Activated CD4-positive, alpha-beta T cell treated with anti-CD3 and anti-CD28 coated beads, Interleukin-2, amount 50 U/mL, for 16 hours (primary cell): ENCODE results near the gene SDS.
A peak's percentile ranks its signal among the peaks of the same experiment; 100 is the strongest.

Experiments
- DNase-seq: peaks from one replicate; pipeline ENCODE4 v3.0.0-alpha.2; 2020

Gene SDS

GRCh38 chr12:113424915-113425823 is 21.5 kb upstream of the SDS start:
- peak; percentile 45 for DNase-seq

- no peak for DNase-seq
Observed at GRCh38 chr12:113424456-113424855, 20.8 kb upstream of the SDS start.

DNA sequence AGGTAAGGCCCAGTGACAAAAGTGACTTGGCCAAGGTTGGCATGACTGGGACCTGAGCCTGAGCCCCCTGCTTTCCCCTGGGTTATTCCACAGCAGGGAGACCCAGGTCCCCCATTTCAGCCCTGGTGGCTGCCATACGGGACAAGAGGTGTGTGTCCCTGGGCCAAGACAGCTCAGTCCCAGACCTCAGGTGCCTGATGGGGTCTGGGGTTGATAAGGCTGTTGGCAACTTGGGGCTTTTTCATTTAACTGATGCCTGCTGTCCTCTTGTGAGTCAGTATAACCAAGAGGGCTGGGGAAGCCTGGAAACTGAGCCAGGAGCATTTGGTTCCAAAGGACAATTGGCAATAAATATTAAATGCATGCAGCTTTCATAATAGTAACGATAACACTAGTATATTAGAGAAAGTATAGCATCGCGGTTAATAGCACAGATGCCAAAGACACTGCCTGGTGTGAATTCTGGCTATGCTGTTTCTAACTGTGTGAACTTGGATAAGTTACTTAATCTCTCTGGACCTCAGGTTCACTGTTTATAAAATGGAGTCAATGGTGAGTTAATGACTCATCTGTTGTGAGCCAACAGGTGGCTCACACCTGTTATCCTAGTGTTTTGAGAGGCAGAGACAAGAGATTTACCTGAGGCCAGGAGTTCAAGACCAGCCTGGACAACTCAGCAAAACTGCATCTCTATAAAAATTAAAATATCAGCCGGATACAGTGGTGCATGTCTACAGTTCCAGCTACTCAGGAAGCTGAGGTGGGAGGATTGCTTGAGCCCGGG is 19.4 kb upstream of the SDS start:
- no peak for DNase-seq

- DNase-seq: peak; percentile 68
Observed at GRCh38 chr12:113422030-113422885, 18.6 kb upstream of the SDS start, which contains the start of gene SDSL. SDSL (plus strand) TSS chr12:113422380; CDS start chr12:113427983, 5,603 bp downstream.

DNA sequence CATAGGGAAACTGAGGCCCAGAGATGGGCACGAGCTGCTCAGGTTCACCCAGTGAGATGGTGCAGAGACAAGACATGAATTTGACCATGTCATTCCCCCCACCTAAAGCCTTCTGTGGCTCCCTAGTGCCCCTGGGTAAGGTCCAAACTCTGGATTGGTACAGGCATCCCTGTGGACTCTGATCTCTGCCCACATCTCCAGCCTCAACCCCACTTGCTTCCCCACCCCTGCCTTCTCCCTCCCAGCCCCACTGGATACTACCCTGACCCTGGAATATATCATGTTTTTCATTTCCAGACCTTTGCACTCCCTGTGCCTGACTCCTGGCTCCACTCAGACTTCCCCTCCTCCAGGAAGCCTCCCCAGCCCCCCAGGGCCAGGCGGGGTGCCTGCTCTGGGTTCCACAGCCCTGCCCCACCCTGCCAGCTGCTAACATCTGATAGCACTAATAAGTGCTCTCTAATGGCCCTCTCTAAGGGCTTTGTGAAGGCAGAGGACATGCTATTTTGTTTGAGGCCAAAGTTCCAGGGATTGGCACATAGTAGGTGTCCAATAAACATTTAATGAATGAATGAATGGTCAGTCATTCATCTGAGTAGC is 17.4 kb upstream of the SDS start:
- no peak for DNase-seq

DNA sequence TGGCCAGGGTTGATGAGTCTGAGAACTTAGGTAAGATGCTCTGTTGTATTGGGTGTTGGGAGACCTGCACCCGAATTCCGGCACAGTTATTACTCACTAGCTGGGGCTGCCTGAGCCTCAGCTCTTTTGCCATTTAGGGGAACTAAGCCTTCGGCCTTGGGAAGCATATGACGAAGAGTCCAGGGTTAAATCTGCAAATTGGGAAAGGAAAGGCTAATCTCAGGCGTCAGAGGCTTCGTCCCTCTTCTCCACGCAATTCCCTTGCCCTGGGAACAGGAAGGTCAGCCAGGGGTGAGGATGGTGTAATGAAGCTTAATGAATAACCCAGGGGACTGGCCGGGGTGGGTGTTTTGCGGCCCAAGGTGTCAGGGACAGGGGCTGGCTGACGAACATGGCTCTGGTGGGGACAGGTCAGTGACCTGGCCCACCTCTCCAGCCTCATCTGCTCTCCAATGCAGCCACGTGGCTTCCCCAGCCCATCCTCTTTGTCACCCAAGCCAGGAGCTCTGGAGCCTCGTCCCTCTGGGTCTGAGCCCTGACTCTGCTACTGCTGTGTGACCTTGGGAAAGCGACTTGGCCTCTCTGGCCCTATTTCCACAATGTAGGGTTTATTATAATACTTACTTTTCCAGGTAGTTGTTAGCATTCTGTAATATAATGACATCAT is 14.7 kb upstream of the SDS start:
- DNase-seq: no peak

GRCh38 chr12:113416091-113416754 is 12.5 kb upstream of the SDS start:
- no peak for DNase-seq

DNA sequence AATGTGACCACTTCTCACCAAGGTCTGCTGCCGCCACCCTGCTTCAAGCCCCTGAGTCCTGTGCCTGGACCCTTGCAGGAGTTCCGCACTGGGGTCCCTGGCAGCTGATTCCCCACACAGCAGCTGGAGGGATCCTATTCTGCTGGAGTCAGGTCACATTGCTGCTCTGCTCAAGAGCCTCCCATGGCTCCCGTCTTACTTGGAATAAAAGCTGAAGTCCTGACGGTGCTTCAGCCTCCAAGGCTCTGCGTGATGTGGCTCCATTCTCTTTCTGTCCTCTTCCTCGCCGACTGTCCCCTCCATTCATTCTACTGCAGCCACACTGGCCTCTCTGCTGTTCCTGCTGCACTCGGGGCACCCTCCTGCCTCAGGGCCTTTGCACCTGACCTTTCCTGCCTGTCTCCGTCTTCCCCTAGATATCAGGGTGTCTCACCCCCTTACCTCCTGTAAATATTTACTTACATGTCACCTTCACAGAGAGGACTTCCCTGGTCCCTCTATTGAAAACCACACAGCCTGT is 10.9 kb upstream of the SDS start:
- no peak for DNase-seq

GRCh38 chr12:113413488-113413939 is 9.8 kb upstream of the SDS start:
- no peak for DNase-seq

- DNase-seq: no peak
Observed at GRCh38 chr12:113409462-113410124, 5.9 kb upstream of the SDS start.

- DNase-seq: no peak
Observed at GRCh38 chr12:113408756-113409298, 5.1 kb upstream of the SDS start.

- DNase-seq: no peak
Observed at GRCh38 chr12:113407931-113408600, 4.4 kb upstream of the SDS start.

DNA sequence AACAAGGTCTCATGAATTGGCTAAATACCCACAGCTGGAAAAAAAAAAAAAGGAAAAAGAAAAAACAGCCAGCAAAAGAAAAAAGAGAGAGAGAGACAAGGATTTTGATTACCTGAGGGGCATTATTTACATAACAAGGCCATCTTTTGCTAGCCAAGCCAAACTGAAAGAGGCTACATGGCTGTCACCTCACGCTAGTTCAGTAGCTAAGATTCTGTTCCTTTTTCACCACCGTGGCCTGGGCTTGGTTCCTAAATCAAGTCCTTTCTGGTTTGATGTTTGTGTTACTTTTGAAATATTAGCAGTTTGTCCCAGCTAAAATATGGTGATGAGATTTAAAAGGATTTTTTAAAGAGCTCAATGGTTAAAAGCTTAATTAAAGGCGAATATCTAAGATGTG is 2.0 kb upstream of the SDS start:
- DNase-seq: no peak

GRCh38 chr12:113402586-113403260 is 964 bp downstream of the SDS start:
- no peak for DNase-seq

DNA sequence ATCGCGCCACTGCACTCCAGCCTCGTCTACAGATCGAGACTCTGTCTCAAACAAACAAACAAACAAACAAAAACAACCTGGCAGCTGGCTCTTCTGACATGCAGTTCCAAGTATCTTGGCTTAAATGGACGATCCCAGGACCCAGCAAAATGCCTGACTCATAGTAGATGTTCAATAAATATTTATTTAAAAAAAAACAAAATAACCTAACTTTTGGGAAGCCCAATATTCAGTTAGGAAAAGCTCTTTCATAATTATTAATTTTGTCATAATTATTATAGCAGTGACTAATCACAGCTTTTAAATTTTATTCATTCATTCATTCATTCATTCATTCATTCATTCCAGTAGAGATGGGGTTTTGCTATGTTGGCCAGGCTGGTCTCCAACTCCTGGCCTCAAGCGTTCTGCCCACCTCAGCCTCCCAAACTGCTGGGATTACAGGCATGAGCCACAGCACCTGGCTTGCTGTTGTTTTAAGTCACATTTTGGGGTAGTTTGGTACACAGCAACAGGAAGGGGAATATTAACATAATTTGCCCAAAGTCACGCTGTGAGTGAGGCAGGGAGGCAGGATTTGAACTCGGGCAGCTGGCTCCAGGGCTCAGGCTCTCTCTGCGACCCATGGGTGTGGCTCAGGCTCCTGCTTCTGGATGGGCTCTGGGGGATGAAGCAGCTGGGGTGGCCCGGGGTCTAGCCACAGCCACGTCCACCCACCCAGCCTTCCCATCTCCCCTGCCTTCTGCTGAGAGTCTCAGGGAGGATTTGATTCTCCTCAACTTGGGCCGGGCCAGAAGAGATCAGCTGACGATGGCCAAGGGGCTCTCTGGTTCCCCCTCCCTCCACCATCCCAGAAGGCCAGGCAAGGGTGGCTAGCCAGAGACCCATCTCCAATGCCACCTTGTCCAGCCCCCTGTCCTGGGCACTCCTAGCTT is 2.4 kb downstream of the SDS start:
- no peak for DNase-seq

DNA sequence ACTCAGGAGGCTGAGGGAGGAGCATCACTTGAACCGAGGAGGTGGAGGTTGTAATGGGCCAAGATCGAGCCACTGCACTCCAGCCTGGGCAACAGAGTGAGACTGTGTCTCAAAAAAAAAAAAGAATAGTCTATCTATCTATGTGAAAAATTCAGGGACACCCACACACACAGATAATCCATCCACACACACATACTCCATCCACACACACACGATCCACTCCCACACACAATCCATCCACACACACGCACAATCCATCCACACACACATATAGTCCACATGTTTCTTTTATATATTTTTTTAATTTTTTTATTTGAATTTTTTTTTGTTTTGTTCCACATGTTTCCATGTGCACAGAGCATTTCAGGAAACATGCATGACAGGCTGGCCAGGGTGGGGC is 3.3 kb downstream of the SDS start:
- DNase-seq: no peak

DNA sequence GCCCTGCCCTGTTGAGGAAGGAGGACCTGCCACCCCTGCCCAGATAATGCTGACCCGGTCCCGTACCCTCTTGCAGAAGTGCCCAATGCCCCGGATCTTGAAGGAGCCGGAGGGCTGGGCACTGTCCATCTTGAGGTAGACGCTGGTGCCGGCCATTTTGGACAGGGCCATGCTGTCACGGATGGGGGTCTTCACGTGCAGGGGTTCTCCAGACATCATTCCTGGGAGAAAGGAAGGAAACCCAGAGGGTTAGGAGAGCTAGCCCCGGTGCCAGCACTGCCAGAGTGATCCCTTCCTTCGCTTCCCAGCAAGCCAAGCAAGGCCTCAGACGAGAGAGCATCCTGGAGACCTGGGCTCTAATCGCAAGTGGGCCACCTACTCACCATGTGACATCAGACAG is 4.2 kb downstream of the SDS start:
- no peak for DNase-seq
